Activated gamma-delta T cell (primary cell): ENCODE results near the gene SWAP70.
A peak's percentile ranks its signal among the peaks of the same experiment; 100 is the strongest.
"Not testable (repeated sequence)": the region's sequence is repeated elsewhere in the genome, so short reads cannot be mapped to it uniquely, and the experiment has no call there.

ENCODE experiments used
- DNase-seq: peaks from one replicate; lab custom pipeline; 2025; lab: John Stamatoyannopoulos, UW
- total RNA-seq, 2 donors: gene quantifications; one replicate each; lab custom pipeline; 2026; lab: John Stamatoyannopoulos, UW

SWAP70 gene
- total RNA-seq: 26.5 to 39.2 reads per million in 2 donors

DNA sequence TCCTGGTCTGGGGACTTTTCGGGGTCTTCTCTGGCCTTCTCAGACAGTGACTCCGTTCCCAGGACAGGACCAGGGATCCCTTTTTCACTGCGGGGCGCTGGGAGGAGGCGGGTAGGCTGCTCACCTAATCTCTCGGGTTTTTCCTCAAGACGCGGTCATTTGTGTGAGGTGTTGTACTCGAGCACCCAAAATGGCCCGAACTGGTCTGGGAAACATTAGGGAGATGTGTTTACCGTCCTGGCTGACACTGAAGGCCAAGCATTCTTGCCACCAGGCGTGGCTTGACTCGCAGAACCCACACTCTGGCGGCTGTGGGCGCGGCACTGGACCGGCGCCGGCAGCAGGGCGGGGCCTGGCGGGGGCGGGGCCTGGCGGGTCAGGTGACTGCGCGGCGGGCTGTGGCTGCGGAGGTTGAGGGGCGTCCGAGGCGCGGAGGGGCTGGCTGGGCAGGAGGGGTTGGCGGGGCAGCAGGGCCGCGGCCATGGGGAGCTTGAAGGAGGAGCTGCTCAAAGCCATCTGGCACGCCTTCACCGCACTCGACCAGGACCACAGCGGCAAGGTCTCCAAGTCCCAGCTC is at the start of gene SWAP70:
Gene SWAP70, plus strand, starts transcription at position 379 of the 577 bp plus-strand sequence. Its CDS starts 103 bp downstream, at position 482.
- peak; percentile 62 for DNase-seq

GRCh38 chr11:9615031-9615451 is 48.8 kb upstream of the SWAP70 start:
- DNase-seq: no peak

GRCh38 chr11:9616042-9616675 is 47.7 kb upstream of the SWAP70 start:
- no peak for DNase-seq

- DNase-seq: no peak
These were observed 47.0 kb upstream of the SWAP70 start for GRCh38 chr11:9616858-9617257.

GRCh38 chr11:9617940-9618339 is 45.9 kb upstream of the SWAP70 start:
- no peak for DNase-seq

DNA sequence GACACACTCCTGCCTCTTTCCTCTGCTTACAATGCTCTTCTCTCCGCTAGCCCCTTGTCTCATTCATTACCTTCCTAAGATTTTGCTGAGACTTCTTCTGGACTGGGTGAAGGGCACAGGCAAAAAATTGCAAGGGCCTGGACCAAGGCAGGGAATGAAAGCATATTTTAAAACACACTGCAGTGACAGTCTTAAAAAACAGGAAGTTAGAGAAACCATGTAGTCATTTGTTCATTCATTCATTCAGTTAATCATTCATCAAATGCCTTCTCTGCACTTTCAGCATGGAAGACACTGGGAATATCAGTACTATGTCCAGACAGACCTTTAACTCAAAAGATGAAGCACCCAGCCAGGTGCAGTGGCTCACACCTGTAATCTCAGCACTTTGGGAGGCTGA is 44.9 kb upstream of the SWAP70 start:
- no peak for DNase-seq

DNA sequence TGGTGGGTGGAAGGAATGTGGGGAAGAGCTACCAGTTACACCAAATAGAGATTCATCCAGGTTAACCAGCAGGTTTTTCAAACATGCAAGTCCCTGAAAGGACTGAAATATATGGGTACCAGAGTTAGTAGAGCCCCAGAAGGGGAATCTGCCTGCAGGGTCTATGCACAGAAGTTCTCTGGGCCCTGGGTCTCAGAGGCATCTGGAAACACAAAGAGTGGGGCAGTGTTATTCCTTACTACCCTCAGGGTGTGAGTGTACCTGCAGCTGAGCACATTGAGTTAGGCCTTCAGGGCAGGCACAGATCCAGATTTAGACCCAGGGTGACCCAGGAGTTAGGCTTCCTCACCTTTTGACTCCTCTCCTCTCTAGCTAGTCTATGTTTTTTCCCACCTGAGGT is 43.9 kb upstream of the SWAP70 start:
- DNase-seq: no peak

GRCh38 chr11:9622353-9622752 is 41.5 kb upstream of the SWAP70 start:
- not testable (repeated sequence) for DNase-seq

DNA sequence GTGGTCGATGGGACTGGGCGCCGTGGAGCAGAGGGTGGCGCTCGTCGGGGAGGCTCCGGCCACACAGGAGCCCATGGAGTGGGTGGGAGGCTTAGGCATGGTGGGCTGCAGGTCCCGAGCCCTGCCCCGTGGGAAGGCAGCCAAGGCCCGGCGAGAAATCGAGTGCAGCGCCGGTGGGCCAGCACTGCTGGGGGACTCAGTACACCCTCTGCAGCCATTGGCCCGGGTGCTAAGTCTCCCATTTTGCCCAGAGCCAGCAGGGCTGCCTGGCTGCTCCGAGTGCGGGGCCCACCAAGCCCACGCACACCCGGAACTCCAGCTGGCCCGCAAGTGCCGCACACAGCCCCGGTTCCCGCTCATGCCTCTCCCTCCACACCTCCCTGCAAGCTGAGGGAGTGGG is 40.8 kb upstream of the SWAP70 start:
- not testable (repeated sequence) for DNase-seq

DNA sequence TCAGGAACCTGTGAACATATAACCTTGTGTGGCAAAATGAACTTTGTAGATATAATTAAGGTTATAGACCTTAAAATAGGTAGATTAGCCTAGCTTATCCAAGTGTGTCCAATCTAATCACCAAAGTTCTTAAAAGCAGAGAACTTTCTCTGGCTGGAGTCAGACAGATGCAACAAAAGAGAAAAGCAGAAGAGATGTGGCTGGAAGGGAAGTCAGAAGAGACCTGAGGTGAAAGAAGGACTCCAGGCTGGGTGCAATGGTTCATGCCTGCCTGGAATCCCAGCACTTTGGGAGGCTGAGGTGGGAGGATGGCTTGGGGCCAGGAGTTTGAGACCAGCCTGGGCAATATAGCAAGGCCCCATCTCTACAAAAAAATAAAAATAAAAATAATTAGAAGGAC is 39.4 kb upstream of the SWAP70 start:
- DNase-seq: no peak

GRCh38 chr11:9625162-9625561 is 38.7 kb upstream of the SWAP70 start:
- DNase-seq: no peak

DNA sequence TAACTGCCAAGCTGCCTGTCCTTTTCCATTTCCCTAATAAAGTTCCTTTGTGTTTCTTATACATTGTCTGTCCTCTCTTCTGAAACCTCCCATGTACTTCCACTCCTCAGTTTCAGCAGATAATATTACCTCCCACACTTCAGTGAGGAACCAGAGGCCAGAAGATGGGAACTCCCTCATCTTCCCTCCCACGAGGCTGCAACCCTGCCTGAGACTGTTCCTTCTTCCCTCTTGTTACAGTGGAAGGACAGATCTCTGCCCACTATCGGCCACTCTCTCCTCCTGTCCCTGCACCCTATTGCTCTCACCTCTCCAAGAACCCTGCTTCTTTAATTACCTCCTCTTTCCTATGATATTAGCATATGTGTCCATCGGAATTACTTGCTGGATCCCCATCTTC is 38.1 kb upstream of the SWAP70 start:
- DNase-seq: no peak

GRCh38 chr11:9626496-9627394 is 37.1 kb upstream of the SWAP70 start:
- DNase-seq: no peak

- no peak for DNase-seq
These were observed 34.8 kb upstream of the SWAP70 start for GRCh38 chr11:9629064-9629463.

- DNase-seq: no peak
These were observed 30.2 kb upstream of the SWAP70 start for GRCh38 chr11:9633679-9634078.

DNA sequence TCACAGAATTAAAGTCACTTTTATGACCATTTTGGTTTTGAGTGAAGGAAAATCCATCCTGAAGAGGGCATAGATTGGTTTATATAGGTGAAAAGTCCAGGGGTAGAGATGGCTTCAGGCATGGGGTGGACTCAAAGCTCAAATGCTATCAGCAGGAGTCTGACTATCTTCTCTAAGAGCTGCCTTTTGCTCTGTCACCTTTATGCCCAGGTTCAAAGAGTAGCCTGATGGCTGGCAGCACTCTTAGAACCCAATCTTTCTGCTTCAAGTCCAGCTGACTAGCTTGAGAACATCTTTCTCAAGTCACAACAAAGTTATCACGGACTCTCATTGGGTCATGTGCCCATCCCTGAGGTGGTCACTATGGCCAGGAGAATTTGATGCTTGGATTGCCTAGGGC is 27.2 kb upstream of the SWAP70 start:
- DNase-seq: no peak

DNA sequence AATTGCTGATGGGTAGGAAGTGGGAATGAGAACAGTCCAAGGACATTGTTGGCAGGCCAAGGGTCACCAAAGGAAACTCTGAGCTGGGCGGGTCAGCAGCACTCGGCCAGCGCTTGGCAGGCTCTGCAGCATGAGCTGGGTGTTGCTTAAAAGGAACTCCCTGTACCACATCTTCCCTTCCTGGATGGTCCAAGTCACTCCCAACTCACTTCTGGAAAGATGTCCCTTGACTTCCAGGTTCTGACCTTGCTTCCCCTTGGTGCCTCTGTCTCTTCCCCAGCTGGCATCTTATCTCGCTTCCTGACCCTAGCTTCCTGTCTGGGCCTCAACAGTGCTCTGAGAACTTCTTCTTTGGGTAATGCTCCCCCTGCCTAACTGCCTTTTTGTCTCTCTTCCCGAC is 24.8 kb upstream of the SWAP70 start:
- no peak for DNase-seq

DNA sequence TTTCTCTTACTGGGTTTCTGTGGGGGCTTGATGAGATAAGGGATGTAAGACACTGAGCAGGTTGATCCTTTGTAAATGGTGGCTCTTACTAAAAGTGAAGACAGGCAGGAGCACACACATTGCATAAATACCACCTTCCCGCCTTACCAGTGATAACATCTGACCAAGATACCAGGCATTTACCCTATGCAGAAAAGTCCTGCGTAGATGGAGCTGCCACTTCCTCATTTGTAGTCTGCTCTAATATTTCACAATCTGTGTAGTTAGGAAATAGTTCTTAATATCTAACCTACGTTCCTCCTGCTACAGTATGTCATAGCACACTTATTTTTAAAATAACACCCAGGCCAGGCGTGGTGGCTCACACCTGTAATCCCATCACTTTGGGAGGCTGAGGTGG is 23.9 kb upstream of the SWAP70 start:
- no peak for DNase-seq

- no peak for DNase-seq
These were observed 21.0 kb upstream of the SWAP70 start for GRCh38 chr11:9642894-9643293.

- DNase-seq: no peak
These were observed 20.1 kb upstream of the SWAP70 start for GRCh38 chr11:9643751-9644150.

- DNase-seq: no peak
These were observed 18.0 kb upstream of the SWAP70 start for GRCh38 chr11:9645881-9646280.

DNA sequence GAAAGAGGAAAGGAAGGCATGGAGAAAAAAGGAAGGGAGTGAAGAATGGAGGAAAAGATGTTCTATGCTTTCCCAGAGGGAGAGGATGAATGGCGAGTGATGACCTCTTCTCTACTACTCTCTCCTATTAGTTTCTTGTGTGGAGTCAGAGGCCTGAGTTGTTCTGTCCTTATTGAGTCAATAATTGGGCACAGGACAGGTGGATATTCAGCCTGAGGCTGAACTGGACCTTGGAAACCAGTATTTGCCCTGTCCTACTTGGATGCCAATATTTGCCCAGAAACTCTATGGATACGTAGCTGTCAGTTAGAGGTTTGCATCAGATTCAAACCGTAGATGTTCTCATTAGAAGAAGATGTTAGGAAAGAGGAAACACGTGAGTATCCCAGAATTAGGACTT is 17.6 kb upstream of the SWAP70 start:
- DNase-seq: no peak

DNA sequence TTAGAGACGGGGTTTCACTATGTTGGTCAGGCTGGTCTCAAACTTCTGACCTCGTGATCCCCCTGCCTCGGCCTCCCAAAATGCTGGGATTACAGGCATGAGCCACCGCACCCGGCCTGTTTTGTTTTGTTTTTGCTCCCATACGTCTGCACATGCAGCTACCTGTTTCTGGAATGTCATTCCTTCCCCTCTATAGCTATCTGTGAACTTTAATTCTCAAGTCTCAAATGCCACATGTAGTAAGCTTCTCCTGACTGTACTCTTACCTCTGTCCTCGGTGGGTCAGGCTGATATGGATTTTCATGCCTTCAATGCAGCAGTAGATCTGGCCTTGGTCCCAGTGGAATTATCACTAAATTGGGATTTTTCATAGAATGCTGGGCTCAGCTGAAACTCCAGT is 12.4 kb upstream of the SWAP70 start:
- no peak for DNase-seq
